Right ventricle myocardium inferior (tissue), 1 donor: Measurements from ENCODE around the gene RSPH6A. TPM values are rescaled to one million over a fixed set of nuclear protein-coding genes. Genes with fewer than 3 reads are reported as not detected.

ENCODE experiments used
- ATAC-seq: fragments of 200-7000 bp; cut with Tn5 transposase; one replicate; pipeline ENCODE4 v1.9.1; 2020; ENCODE audit warnings: mild to moderate bottlenecking, moderate library complexity
- DNase-seq: peaks from one replicate; pipeline ENCODE4 v3.0.0; 2021; ENCODE audit errors: missing footprints
- intact Hi-C: fragments of 100-400 bp; cut with DNase I; formaldehyde crosslinking; loops from one replicate; pipeline ENCODE4 v1.11.0; 2022
- total RNA-seq: library from RNA; stranded (reverse); fragmentation: NEBNext Ultra II Directional; extraction: Animal tissue kit (Norgen Biotek cat#: 25700); gene quantifications from one replicate; pipeline ENCODE4 v1.2.1, GENCODE V29; 2021
- donor health status: DM: no; HTN: yes; CAD: no; lungs with severe emphysema.

The RSPH6A gene
- total RNA-seq, 1 donor from 2014 or later, result not detected

- intact Hi-C loops, result no loop called here
- ATAC-seq (no peak), DNase-seq (no peak)
Measured at GRCh38 chr19:45827459-45828093, 12.5 kb upstream of the RSPH6A start.

GRCh38 chr19:45826934-45827333, 11.8 kb upstream of the RSPH6A start:
- intact Hi-C loops, result no loop called here
- DNase-seq, result no peak
- ATAC-seq, result no peak

- ATAC-seq (no peak), DNase-seq (no peak)
- intact Hi-C loops, result no loop called here
Measured at GRCh38 chr19:45825917-45826893, 11.1 kb upstream of the RSPH6A start.

DNA sequence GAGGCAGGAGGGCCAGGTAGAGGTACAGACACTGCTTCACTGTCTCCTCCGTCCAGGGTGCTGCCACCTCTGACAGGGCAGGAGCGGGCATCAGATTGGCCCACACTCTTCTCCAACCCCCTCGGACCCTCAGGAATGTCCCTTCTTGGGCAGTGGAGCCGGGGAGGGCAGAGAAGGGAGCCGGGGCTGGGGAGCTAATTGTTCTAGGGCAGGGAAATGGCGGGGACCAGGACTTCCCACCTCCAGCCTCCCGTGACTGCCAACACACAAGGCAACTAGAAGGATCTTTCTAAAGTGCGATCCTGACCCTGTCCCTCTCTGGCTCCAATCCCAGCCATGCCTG, 10.1 kb upstream of the RSPH6A start:
- intact Hi-C loops, result no loop called here
- DNase-seq (no peak), ATAC-seq (no peak)

- intact Hi-C loops, result no loop called here
- no peak for DNase-seq
- no peak for ATAC-seq
Measured at GRCh38 chr19:45824531-45825262, 9.6 kb upstream of the RSPH6A start.

DNA sequence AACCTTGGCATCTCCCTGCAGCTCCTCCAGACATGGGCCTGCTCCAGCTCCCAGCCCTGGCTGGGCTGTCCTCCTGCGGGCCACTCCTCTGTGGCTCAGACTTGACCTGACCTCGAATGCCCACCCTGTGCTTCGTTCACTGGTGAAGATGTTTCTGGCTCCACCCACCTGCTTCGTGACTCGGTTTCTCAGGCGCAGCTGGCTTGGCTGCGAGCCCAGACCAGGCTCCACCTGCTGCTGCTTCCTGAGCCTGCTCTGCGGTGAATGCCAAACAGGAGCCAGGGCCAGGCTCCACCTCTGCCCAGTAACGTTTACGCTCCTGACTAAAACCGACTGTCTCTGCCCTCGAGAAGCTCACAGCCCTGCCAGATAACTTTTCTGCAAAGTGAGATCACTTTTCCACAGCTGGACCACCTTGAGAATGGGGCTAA, 8.9 kb upstream of the RSPH6A start:
- DNase-seq, result no peak
- ATAC-seq, result no peak
- intact Hi-C loops, result no loop called here

DNA sequence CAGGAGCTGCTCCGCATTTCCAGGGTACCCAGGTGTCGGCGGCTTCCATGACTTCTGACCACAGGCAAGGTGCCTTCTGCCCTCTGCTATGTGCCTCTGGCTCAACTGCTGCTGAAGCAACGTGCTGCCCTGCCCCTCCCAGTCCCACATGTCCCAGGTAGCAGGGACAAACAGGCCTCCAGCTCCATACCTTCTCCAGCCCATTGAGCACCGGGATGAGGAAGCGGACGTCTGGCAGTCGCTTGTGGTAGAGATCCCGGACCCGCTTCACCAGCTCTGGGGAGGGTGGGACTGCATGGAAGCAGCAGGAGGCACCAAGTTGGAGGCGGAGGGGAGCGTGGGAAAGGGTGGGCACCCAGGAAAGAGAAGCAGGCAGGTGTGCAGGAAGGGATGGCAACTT, 8.1 kb upstream of the RSPH6A start:
- no peak for DNase-seq
- intact Hi-C loops, result no loop called here
- ATAC-seq, result no peak

DNA sequence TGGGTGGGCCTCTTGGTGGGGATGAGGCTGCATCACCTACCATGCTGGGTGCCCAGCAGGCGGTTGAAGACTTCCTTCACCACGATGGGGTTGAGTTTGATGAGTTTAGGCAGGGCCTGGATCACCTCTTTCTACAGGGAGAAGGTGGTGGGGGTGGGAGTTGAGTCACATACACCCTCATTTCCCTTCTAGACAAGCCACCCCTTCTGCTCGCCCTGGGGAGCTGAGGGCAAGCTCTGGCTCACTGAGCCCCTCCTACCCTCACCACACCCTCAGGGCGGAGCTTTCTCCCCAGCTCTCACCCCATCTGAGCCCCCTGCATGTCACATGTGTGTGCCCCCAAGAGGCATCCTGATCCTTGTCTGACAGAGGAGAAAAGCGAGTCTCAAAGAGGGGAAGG, 7.6 kb upstream of the RSPH6A start:
- no peak for ATAC-seq
- intact Hi-C loops, result no loop called here
- DNase-seq, result no peak

DNA sequence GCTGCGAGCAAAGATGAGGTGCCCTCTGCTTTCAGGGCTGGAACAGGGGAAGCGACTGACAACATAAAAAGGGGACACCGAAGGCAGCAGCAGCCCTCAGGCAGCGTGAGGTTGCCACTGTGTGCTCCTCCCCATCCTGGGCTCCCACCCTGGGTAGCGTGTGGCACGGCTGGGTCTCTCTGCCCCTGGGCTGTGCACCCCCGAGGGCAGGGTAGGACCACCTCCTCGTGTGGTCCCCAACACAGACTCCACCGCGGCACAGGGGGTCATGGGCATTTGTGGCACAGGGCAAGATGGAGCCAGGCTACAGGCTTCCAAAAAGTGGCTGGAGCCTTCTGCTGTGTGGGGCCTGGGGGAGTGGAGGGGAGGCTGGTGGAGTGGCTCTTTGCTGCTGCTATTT, 6.5 kb upstream of the RSPH6A start:
- DNase-seq (no peak), ATAC-seq (no peak)
- intact Hi-C loops, result no loop called here

- no peak for ATAC-seq
- intact Hi-C loops, result no loop called here
- DNase-seq, result no peak
Measured at GRCh38 chr19:45821103-45821521, 6.0 kb upstream of the RSPH6A start.

- intact Hi-C loops, result no loop called here
- DNase-seq (no peak), ATAC-seq (no peak)
Measured at GRCh38 chr19:45820413-45821102, 5.5 kb upstream of the RSPH6A start.

- no peak for DNase-seq
- intact Hi-C loops, result loop anchor here (5.0 kb wide), 1 partner anchor 68 kb away; the partner anchor contains the start of gene IRF2BP1
- ATAC-seq, result no peak
Measured at GRCh38 chr19:45819769-45820168, 4.7 kb upstream of the RSPH6A start.

GRCh38 chr19:45817725-45818301, 2.7 kb upstream of the RSPH6A start:
- no peak for DNase-seq
- ATAC-seq, result peak; percentile 21
- intact Hi-C loops, result loop anchor here (5.0 kb wide), 1 partner anchor 69 kb away; the partner anchor contains the start of gene IRF2BP1

GRCh38 chr19:45817010-45817724, 2.1 kb upstream of the RSPH6A start:
- peak; percentile 88 for ATAC-seq
- intact Hi-C loops, result loop anchor here (5.0 kb wide), 1 partner anchor 70 kb away; the partner anchor contains the start of gene IRF2BP1
- DNase-seq, result peak; percentile 97

- intact Hi-C loops, result loop anchor here (5.0 kb wide), 1 partner anchor 71 kb away; the partner anchor contains the start of gene IRF2BP1
- no peak for ATAC-seq
- DNase-seq, result no peak
Measured at GRCh38 chr19:45816236-45817009, 1.3 kb upstream of the RSPH6A start.

GRCh38 chr19:45815481-45816216, 541 bp upstream of the RSPH6A start:
- intact Hi-C loops, result loop anchor here (5.0 kb wide), 1 partner anchor 72 kb away; the partner anchor contains the start of gene IRF2BP1
- DNase-seq, result no peak
- ATAC-seq, result no peak
